Loucy (cell line): Measurements from ENCODE around the gene AGO4.

Source experiments
- EZH2phosphoT487 ChIP-seq: fragments of 200-600 bp; IDR thresholded peaks from 2 replicates; pipeline ENCODE4 v1.6.1; 2018; ENCODE audit warnings: antibody characterized with exemption, mild to moderate bottlenecking, moderate library complexity, borderline replicate concordance
- TF ChIP-seq, protein P1 (sequence below): fragments of 200-600 bp; sonication (generic); conservative IDR thresholded peaks from 2 replicates; pipeline ENCODE4 v1.5.1; 2014; ENCODE audit warnings: mild to moderate bottlenecking, antibody characterized with exemption, low read length

DNA sequence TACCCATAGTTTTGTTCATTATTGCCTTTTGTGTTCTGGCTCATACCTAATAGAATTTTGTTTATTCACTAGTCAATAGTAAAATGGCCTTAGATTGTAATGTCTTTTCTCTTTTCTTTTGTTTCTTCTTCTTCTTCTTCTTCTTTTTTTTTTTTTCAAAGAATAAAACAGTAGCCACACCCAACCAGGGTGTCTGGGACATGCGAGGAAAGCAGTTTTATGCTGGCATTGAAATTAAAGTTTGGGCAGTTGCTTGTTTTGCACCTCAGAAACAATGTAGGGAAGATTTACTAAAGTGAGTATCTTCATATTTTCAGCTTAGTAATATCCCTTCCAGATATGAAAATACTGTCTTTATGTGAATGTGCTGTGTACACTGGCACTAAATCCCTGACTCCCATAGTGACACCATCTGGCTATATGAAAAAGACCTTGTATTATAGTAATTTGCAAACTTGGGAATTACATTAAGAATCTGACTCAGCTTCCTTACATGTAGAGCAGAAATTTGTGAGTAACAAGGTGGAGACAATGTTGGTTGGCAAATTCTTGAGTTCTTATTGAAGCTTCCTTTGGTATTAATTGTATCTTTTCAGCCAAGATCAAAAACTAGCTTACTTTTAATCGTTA lies 24.6 kb downstream of the AGO4 start:
- no peak for TF ChIP-seq EZH2phosphoT487
- TF ChIP-seq, protein P1, sequence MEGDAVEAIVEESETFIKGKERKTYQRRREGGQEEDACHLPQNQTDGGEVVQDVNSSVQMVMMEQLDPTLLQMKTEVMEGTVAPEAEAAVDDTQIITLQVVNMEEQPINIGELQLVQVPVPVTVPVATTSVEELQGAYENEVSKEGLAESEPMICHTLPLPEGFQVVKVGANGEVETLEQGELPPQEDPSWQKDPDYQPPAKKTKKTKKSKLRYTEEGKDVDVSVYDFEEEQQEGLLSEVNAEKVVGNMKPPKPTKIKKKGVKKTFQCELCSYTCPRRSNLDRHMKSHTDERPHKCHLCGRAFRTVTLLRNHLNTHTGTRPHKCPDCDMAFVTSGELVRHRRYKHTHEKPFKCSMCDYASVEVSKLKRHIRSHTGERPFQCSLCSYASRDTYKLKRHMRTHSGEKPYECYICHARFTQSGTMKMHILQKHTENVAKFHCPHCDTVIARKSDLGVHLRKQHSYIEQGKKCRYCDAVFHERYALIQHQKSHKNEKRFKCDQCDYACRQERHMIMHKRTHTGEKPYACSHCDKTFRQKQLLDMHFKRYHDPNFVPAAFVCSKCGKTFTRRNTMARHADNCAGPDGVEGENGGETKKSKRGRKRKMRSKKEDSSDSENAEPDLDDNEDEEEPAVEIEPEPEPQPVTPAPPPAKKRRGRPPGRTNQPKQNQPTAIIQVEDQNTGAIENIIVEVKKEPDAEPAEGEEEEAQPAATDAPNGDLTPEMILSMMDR, result no peak
